Gastrocnemius medialis (tissue), 4 donors: Measurements from ENCODE around the gene IL17C.

ENCODE experiments used
- POLR2A ChIP-seq, 2 donors: fragments of 450-650 bp; IDR thresholded peaks; one replicate each; pipeline ENCODE4 v1.6.1; 2017; ENCODE audit warnings: antibody characterized with exemption in 2 of 2, mild to moderate bottlenecking in 2 of 2, moderate library complexity in 2 of 2
- TF ChIP-seq, protein P1 (sequence below), 5 experiments: fragments of 450-650 bp in 3 of 5; fragments of 200-600 bp in 2 of 5; sonication (generic) in 2 of 5; IDR thresholded peaks in 4 of 5; conservative IDR thresholded peaks in 1 of 5; 1 replicate in 4 of 5; 2 replicates in 1 of 5; pipeline ENCODE4 v1.5.1; 2016 to 2019; ENCODE audit warnings: antibody characterized with exemption in 5 of 5, mild to moderate bottlenecking in 3 of 5, moderate library complexity in 3 of 5

DNA sequence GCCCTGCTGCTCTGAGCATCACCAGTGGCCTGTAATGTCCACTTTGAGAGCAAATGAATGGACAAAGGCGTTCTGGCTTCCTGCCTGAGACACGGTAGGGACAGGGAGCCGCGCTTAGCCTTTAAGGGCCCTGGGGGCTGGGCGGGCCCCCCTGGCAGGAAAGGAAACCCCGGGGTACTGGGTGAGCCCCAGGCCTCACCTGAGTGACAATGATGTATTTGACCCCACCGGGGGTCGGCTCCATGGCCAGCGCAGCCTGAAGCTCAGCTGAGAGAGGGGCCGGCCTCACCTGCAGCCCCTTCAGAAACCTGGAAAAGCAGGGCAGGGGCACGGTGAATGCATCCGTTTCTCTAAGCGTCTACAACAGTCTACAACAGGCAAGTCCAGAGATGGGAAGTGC, 14.7 kb downstream of the IL17C start:
- TF ChIP-seq, protein P1, sequence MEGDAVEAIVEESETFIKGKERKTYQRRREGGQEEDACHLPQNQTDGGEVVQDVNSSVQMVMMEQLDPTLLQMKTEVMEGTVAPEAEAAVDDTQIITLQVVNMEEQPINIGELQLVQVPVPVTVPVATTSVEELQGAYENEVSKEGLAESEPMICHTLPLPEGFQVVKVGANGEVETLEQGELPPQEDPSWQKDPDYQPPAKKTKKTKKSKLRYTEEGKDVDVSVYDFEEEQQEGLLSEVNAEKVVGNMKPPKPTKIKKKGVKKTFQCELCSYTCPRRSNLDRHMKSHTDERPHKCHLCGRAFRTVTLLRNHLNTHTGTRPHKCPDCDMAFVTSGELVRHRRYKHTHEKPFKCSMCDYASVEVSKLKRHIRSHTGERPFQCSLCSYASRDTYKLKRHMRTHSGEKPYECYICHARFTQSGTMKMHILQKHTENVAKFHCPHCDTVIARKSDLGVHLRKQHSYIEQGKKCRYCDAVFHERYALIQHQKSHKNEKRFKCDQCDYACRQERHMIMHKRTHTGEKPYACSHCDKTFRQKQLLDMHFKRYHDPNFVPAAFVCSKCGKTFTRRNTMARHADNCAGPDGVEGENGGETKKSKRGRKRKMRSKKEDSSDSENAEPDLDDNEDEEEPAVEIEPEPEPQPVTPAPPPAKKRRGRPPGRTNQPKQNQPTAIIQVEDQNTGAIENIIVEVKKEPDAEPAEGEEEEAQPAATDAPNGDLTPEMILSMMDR (IDR thresholded peaks at IDR 0.05 in 4 of 5, conservative IDR thresholded peaks at IDR 0.05 in 1 of 5) = no peak
- TF ChIP-seq POLR2A (IDR thresholded peaks at IDR 0.05) = no peak
